ENCODE data around the gene ZNF532.
A peak's percentile ranks its signal among the peaks of the same experiment; 100 is the strongest.

DNA sequence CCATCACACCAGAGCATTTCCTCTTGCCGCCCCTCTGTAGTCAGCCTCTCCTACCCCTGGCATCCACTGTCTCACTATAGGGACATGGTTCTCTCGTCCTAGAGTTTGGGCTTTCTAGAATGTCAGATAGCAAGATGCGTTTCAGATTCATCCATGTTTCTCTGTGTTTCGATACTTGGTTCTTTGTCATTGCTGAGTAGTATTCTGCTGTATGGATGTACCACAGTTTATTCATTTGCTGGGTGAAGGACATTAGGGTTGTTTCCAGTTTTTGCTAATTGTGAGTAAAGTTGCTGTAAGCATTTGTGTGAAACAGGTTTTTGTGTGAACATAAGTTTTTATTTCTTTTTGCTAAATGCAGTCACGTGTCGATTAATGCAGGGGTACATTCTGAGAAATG is 3.8 kb downstream of the ZNF532 start:
- peak; percentile 99 for TF ChIP-seq ZNF8 (CRISPR knock-in tag; IDR thresholded peaks at IDR 0.05)
- TF ChIP-seq GLIS3 (CRISPR knock-in tag; IDR thresholded peaks at IDR 0.05): no peak
- no peak for TF ChIP-seq SNAI2 (CRISPR knock-in tag; IDR thresholded peaks at IDR 0.05)
- no peak for TF ChIP-seq ISL1 (CRISPR knock-in tag; IDR thresholded peaks at IDR 0.05)
- TF ChIP-seq PATZ1 (CRISPR knock-in tag; IDR thresholded peaks at IDR 0.05; ENCODE audit: borderline replicate concordance): no peak
- TF ChIP-seq ZC3H10 (CRISPR knock-in tag; IDR thresholded peaks at IDR 0.05): no peak
- TF ChIP-seq, protein P1, sequence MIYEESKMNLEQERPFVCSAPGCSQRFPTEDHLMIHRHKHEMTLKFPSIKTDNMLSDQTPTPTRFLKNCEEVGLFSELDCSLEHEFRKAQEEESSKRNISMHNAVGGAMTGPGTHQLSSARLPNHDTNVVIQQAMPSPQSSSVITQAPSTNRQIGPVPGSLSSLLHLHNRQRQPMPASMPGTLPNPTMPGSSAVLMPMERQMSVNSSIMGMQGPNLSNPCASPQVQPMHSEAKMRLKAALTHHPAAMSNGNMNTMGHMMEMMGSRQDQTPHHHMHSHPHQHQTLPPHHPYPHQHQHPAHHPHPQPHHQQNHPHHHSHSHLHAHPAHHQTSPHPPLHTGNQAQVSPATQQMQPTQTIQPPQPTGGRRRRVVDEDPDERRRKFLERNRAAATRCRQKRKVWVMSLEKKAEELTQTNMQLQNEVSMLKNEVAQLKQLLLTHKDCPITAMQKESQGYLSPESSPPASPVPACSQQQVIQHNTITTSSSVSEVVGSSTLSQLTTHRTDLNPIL (CRISPR knock-in tag; IDR thresholded peaks at IDR 0.05; ENCODE audit: low read depth): no peak
- TF ChIP-seq POU6F1 (CRISPR knock-in tag; IDR thresholded peaks at IDR 0.05; ENCODE audit: borderline replicate concordance, low read depth): no peak
- no peak for TF ChIP-seq ZFP3 (CRISPR knock-in tag; IDR thresholded peaks at IDR 0.05)
- TF ChIP-seq BACH2 (CRISPR knock-in tag; IDR thresholded peaks at IDR 0.05; ENCODE audit: borderline replicate concordance): no peak

Measured in SK-N-SH treated with all-trans-retinoic acid at 6 μM for 48 hours (cell line).